K562 (cell line): ENCODE data around the gene NR2F2. TPM values are rescaled to one million over a fixed set of nuclear protein-coding genes. Genes with fewer than 3 reads are reported as not detected.

ENCODE experiments used
- ARID1B ChIP-seq: fragments of 450-650 bp; IDR thresholded peaks from 2 replicates; pipeline ENCODE4 v1.6.1; 2016; ENCODE audit warnings: antibody characterized with exemption, mild to moderate bottlenecking, inconsistent platforms
- ARNT ChIP-seq, 2 experiments: fragments of 450-650 bp; IDR thresholded peaks; 2 replicates each; pipeline ENCODE4 v1.6.1; 2016; ENCODE audit warnings: mild to moderate bottlenecking in 1 of 2
- ATF1 ChIP-seq, 2 experiments: fragments of 450-650 bp in 1 of 2; IDR thresholded peaks; 2 replicates each; pipeline ENCODE4 v1.6.1; 2016; ENCODE audit warnings: missing compliant biosample characterization in 1 of 2, missing genetic modification characterization in 1 of 2
- ATF3 ChIP-seq, 2 experiments: fragments of 450-650 bp in 1 of 2; sonication (generic) in 1 of 2; formaldehyde crosslinking in 1 of 2; IDR thresholded peaks in 1 of 2; conservative IDR thresholded peaks in 1 of 2; 2 replicates each; pipeline versions ENCODE4 v1.6.1 to v1.8.1; 2016 to 2023; ENCODE audit warnings: mild to moderate bottlenecking in 2 of 2, moderate library complexity in 2 of 2, inconsistent platforms in 1 of 2, missing genetic modification reagents in 1 of 2
- ATF4 ChIP-seq: fragments of 450-650 bp; formaldehyde crosslinking; IDR thresholded peaks from 2 replicates; pipeline ENCODE4 v1.4.0; 2022; ENCODE audit warnings: mild to moderate bottlenecking, moderate library complexity
- BRF2 ChIP-seq: IDR thresholded peaks from 3 replicates; pipeline ENCODE4 v1.6.1; 2011; ENCODE audit warnings: borderline replicate concordance, mild to moderate bottlenecking; ENCODE audit not compliant: insufficient read length, insufficient read depth
- CREBBP ChIP-seq: IDR thresholded peaks from one replicate; pipeline ENCODE4 v1.6.1; 2012; ENCODE audit warnings: low read depth, mild to moderate bottlenecking, control low read depth, inconsistent platforms, low read length
- EHMT2 ChIP-seq: fragments of 450-650 bp; IDR thresholded peaks from 2 replicates; pipeline ENCODE4 v1.6.1; 2018; ENCODE audit warnings: antibody characterized with exemption
- EZH2 ChIP-seq: IDR thresholded peaks from 2 replicates; pipeline ENCODE4 v1.6.1; 2012; ENCODE audit warnings: low read depth, mild to moderate bottlenecking, inconsistent platforms, low read length, borderline replicate concordance
- GATA2 ChIP-seq: sonication (generic); formaldehyde crosslinking; IDR thresholded peaks from 2 replicates; pipeline ENCODE4 v1.4.0; 2020; ENCODE audit warnings: mild to moderate bottlenecking, missing genetic modification reagents
- JUN ChIP-seq, 2 experiments: sonication (generic) in 1 of 2; formaldehyde crosslinking in 1 of 2; IDR thresholded peaks; 2 replicates each; pipeline versions ENCODE4 v1.6.1 to v1.8.0; 2012 to 2022; ENCODE audit warnings: borderline replicate concordance in 2 of 2, mild to moderate bottlenecking in 2 of 2, improper control_type of control experiment in 1 of 2, low read depth in 1 of 2, low read length in 1 of 2, missing genetic modification reagents in 1 of 2
- KLF10 ChIP-seq: fragments of 250-450 bp; sonication (Bioruptor Pico); IDR thresholded peaks from 2 replicates; pipeline ENCODE4 v1.6.1; 2021; ENCODE audit warnings: matching md5 sums
- MTF1 ChIP-seq: fragments of 250-450 bp; sonication (Bioruptor Pico); IDR thresholded peaks from 2 replicates; pipeline ENCODE4 v1.9.0; 2021; ENCODE audit warnings: moderate library complexity, mild to moderate bottlenecking, inconsistent platforms, borderline replicate concordance
- MXD1 ChIP-seq: fragments of 250-450 bp; sonication (Bioruptor Pico); IDR thresholded peaks from 2 replicates; pipeline ENCODE4 v1.8.0; 2021; ENCODE audit warnings: borderline replicate concordance, mild to moderate bottlenecking, moderate library complexity; ENCODE audit not compliant: poor library complexity, severe bottlenecking
- NCOR1 ChIP-seq: fragments of 450-650 bp; IDR thresholded peaks from 2 replicates; pipeline ENCODE4 v1.6.1; 2016; ENCODE audit warnings: mild to moderate bottlenecking, moderate library complexity
- NR3C1 ChIP-seq: sonication (generic); formaldehyde crosslinking; IDR thresholded peaks from 2 replicates; pipeline ENCODE4 v1.8.1; 2022; ENCODE audit warnings: missing genetic modification reagents
- NUFIP1 ChIP-seq: fragments of 450-650 bp; IDR thresholded peaks from 2 replicates; pipeline ENCODE4 v1.6.1; 2018; ENCODE audit not compliant: partially characterized antibody
- POLR3A ChIP-seq: IDR thresholded peaks from 2 replicates; pipeline ENCODE4 v1.6.1; 2011; ENCODE audit warnings: borderline replicate concordance, mild to moderate bottlenecking, moderate library complexity; ENCODE audit not compliant: insufficient read length, insufficient read depth; ENCODE audit errors: extremely low read depth
- RFX5 ChIP-seq: IDR thresholded peaks from 2 replicates; pipeline ENCODE4 v1.6.1; 2011; ENCODE audit warnings: low read depth, mild to moderate bottlenecking, improper control_type of control experiment, low read length
- SAP30 ChIP-seq: fragments of 200-600 bp; sonication (generic); IDR thresholded peaks from 2 replicates; pipeline ENCODE4 v1.6.1; 2012; ENCODE audit warnings: borderline replicate concordance, low read depth, mild to moderate bottlenecking, moderate library complexity, low read length, control low read depth, inconsistent platforms; ENCODE audit not compliant: insufficient read depth, poor library complexity, severe bottlenecking
- SETDB1 ChIP-seq: IDR thresholded peaks from one replicate; pipeline ENCODE4 v1.6.1; 2012; ENCODE audit warnings: low read length, control low read depth, inconsistent platforms
- SREBF2 ChIP-seq: sonication (generic); formaldehyde crosslinking; IDR thresholded peaks from 2 replicates; pipeline ENCODE4 v1.4.0; 2020; ENCODE audit warnings: mild to moderate bottlenecking, missing genetic modification reagents
- SUPT5H ChIP-seq: fragments of 450-650 bp; IDR thresholded peaks from 2 replicates; pipeline ENCODE4 v1.6.1; 2016
- TAL1 ChIP-seq: fragments of 450-650 bp; IDR thresholded peaks from 2 replicates; pipeline ENCODE4 v1.6.1; 2016; ENCODE audit warnings: mild to moderate bottlenecking
- YBX1 ChIP-seq: fragments of 450-650 bp; IDR thresholded peaks from 2 replicates; pipeline ENCODE4 v1.7.1; 2016; ENCODE audit warnings: mild to moderate bottlenecking
- ZFX ChIP-seq: sonication (generic); formaldehyde crosslinking; IDR thresholded peaks from 2 replicates; pipeline ENCODE4 v1.8.0; 2022; ENCODE audit warnings: mild to moderate bottlenecking, missing genetic modification reagents, moderate library complexity
- ZNF766 ChIP-seq: fragments of 200-800 bp; sonication (Bioruptor generic); conservative IDR thresholded peaks from 2 replicates; pipeline ENCODE4 v1.6.1; 2016; ENCODE audit warnings: missing genetic modification characterization, missing compliant biosample characterization
- polyA plus RNA-seq, 8 experiments: library from polyadenylated mRNA; depleted of rRNA in 4 of 8; stranded (reverse) in 5 of 8; unstranded in 3 of 8; fragments of >200 nt; fragmentation: Nextera tagmentation in 2 of 8; fragmentation: Illumina TruSeq in 1 of 8; extraction: Ambion mirVana in 2 of 8; extraction: Trizol in 1 of 8; gene quantifications; 2 replicates each; pipeline versions ENCODE4 v1.2.1 to v1.2.3, GENCODE V29; 2011 to 2014; ENCODE audit warnings: inconsistent platforms in 1 of 8, missing spikeins in 1 of 8
- total RNA-seq, 7 experiments: library from RNA; depleted of rRNA in 6 of 7; stranded (reverse); fragments of >200 nt in 6 of 7; fragmentation: Illumina TruSeq in 2 of 7; extraction: Trizol in 2 of 7; gene quantifications; 2 replicates each; pipeline versions ENCODE4 v1.2.1 to v1.2.3, GENCODE V29; 2011 to 2021; ENCODE audit warnings: low replicate concordance in 1 of 7

Gene NR2F2
- total and polyA plus RNA-seq, 9 of the 15 experiments (the other 6 are each of a cell fraction or from before 2014, with no cell fraction given): 6.0 to 51.8 (median 11.1) TPM

GRCh38 chr15:96290679-96291078 lies 39.8 kb upstream of the NR2F2 start (continued):
- TF ChIP-seq KLF10 (CRISPR knock-in tag) (no peak), ZNF766 (CRISPR knock-in tag) (no peak), SUPT5H (no peak), ATF3 (IDR thresholded peaks at IDR 0.05) (no peak), ATF3 (CRISPR knock-in tag; conservative IDR thresholded peaks at IDR 0.05) (no peak), NR3C1 (CRISPR knock-in tag) (no peak), BRF2 (no peak), ATF1 (CRISPR knock-in tag; IDR thresholded peaks at IDR 0.05) (no peak), ATF1 (tag; IDR thresholded peaks at IDR 0.05) (no peak), YBX1 (no peak), MTF1 (no peak), SETDB1 (no peak), CREBBP (no peak), RFX5 (no peak), SREBF2 (CRISPR knock-in tag) (no peak), SAP30 (no peak), ZFX (CRISPR knock-in tag) (no peak), JUN (IDR thresholded peaks at IDR 0.05; ENCODE audit: borderline replicate concordance, low read depth, low read length) (no peak), JUN (CRISPR knock-in tag; IDR thresholded peaks at IDR 0.05; ENCODE audit: borderline replicate concordance) (no peak), POLR3A (no peak), EZH2 (no peak), EHMT2 (no peak), TAL1 (peak; percentile 68), ARNT (IDR thresholded peaks at IDR 0.05) (no peak), NCOR1 (peak; percentile 48; the same call in 1 of the 2 replicates), MXD1 (CRISPR knock-in tag) (no peak), ATF4 (no peak), GATA2 (no peak), NUFIP1 (no peak), ARID1B (peak; percentile 56)
